IPS-15b (cell line): ENCODE data around the gene FSTL4.

Experiments
- H3K27me3 ChIP-seq: one replicate; pipeline ENCODE4 v1.6.1; 2013; ENCODE audit warnings: low read length; ENCODE audit not compliant: control insufficient read depth, insufficient read depth
- H3K36me3 ChIP-seq: one replicate; pipeline ENCODE4 v1.6.1; 2013; ENCODE audit warnings: low read length; ENCODE audit not compliant: control insufficient read depth, insufficient read depth
- H3K4me1 ChIP-seq: one replicate; pipeline ENCODE4 v1.6.1; 2013; ENCODE audit warnings: mild to moderate bottlenecking, low read length; ENCODE audit not compliant: control insufficient read depth, insufficient read depth
- H3K4me3 ChIP-seq: one replicate; pipeline ENCODE4 v1.5.1; 2013; ENCODE audit warnings: low read depth, low read length
- H3K9ac ChIP-seq: one replicate; pipeline ENCODE4 v1.6.1; 2013; ENCODE audit warnings: low read depth, mild to moderate bottlenecking, low read length
- H3K9me3 ChIP-seq: one replicate; pipeline ENCODE4 v1.6.1; 2013; ENCODE audit warnings: mild to moderate bottlenecking, low read length; ENCODE audit not compliant: control insufficient read depth, insufficient read depth

Gene FSTL4

GRCh38 chr5:133262690-133263089, 349.7 kb downstream of the FSTL4 start:
- no peaks in the 10 kb centered on the region for H3K27me3 ChIP-seq
- no peaks in the 10 kb centered on the region for H3K4me1 ChIP-seq
- no peaks in the 10 kb centered on the region for H3K36me3 ChIP-seq

GRCh38 chr5:133261993-133262392, 350.3 kb downstream of the FSTL4 start:
- Histone ChIP-seq H3K36me3 (no peaks in the 10 kb centered on the region), H3K9ac (no peak overlapping the region), H3K4me1 (no peaks in the 10 kb centered on the region), H3K4me3 (no peak overlapping the region), H3K9me3 (no peaks in the 10 kb centered on the region), H3K27me3 (no peaks in the 10 kb centered on the region)

More at GRCh38 chr5:133262690-133263089, 349.7 kb downstream of the FSTL4 start:
- H3K9me3 ChIP-seq, result no peaks in the 10 kb centered on the region
- H3K9ac ChIP-seq, result no peak overlapping the region
- H3K4me3 ChIP-seq, result no peak overlapping the region

DNA sequence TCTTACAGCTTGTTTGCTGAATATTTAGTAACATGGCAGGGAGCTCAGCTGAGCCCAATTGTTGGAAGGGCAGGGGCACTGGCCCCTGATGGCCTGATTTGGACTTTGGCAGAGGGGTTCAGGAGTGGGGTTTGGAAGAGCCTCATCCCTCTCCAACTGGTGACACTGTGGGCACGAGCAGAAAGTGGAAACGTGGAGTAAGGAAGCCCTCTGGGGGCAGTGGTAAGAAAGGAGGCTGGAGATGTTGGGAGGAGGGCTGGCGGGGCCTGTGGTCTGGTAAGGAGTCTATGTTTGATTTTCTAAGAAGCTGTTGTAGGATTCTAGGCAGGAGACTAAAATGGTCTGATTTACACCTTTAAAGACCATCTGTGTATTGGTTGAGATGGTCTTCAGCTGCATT, 351.6 kb downstream of the FSTL4 start:
- H3K4me3 ChIP-seq, result no peak overlapping the region
- no peaks in the 10 kb centered on the region for H3K36me3 ChIP-seq
- no peak overlapping the region for H3K9ac ChIP-seq
- no peaks in the 10 kb centered on the region for H3K27me3 ChIP-seq
- H3K9me3 ChIP-seq, result no peaks in the 10 kb centered on the region
- H3K4me1 ChIP-seq, result no peaks in the 10 kb centered on the region

GRCh38 chr5:133259199-133259997, 352.9 kb downstream of the FSTL4 start:
- Histone ChIP-seq H3K9ac (no peak overlapping the region), H3K9me3 (no peaks in the 10 kb centered on the region), H3K27me3 (no peaks in the 10 kb centered on the region), H3K4me3 (no peak overlapping the region), H3K36me3 (no peaks in the 10 kb centered on the region), H3K4me1 (no peaks in the 10 kb centered on the region)

- Histone ChIP-seq H3K4me1 (no peaks in the 10 kb centered on the region), H3K36me3 (no peaks in the 10 kb centered on the region), H3K4me3 (no peak overlapping the region), H3K27me3 (no peaks in the 10 kb centered on the region), H3K9me3 (no peaks in the 10 kb centered on the region), H3K9ac (no peak overlapping the region)
Measured at GRCh38 chr5:133257977-133258376, 354.4 kb downstream of the FSTL4 start.

DNA sequence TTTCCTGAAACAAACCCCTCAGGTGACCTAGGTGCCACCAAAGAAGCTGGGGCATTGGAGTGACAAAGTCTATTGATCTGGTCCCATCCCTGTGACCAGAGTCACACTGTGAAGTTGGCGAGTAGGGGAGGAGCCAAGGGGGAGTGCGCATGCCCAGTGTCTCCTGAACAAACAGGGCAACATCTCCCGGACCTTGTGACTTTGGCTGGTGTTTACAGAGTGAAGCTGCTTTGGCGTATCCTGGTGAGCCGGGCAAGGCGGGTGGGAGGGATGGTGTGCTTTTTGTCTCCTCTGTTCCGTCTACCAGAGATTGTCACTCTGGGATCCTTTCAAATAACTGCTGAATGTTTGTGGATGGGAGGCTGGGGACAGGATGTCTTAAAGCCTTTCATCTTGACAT, 356.1 kb downstream of the FSTL4 start:
- H3K27me3 ChIP-seq, result no peaks in the 10 kb centered on the region
- H3K4me3 ChIP-seq, result no peak overlapping the region
- no peak overlapping the region for H3K9ac ChIP-seq
- H3K4me1 ChIP-seq, result no peaks in the 10 kb centered on the region
- no peaks in the 10 kb centered on the region for H3K9me3 ChIP-seq
- no peaks in the 10 kb centered on the region for H3K36me3 ChIP-seq

GRCh38 chr5:133254803-133255202, 357.5 kb downstream of the FSTL4 start:
- Histone ChIP-seq H3K36me3 (no peaks in the 10 kb centered on the region), H3K4me3 (no peak overlapping the region), H3K4me1 (no peaks in the 10 kb centered on the region), H3K27me3 (no peaks in the 10 kb centered on the region), H3K9me3 (no peaks in the 10 kb centered on the region), H3K9ac (no peak overlapping the region)

- Histone ChIP-seq H3K36me3 (no peaks in the 10 kb centered on the region), H3K4me3 (no peak overlapping the region), H3K4me1 (no peaks in the 10 kb centered on the region), H3K9ac (no peak overlapping the region), H3K9me3 (no peaks in the 10 kb centered on the region), H3K27me3 (no peaks in the 10 kb centered on the region)
Measured at GRCh38 chr5:133253671-133254070, 358.7 kb downstream of the FSTL4 start.

DNA sequence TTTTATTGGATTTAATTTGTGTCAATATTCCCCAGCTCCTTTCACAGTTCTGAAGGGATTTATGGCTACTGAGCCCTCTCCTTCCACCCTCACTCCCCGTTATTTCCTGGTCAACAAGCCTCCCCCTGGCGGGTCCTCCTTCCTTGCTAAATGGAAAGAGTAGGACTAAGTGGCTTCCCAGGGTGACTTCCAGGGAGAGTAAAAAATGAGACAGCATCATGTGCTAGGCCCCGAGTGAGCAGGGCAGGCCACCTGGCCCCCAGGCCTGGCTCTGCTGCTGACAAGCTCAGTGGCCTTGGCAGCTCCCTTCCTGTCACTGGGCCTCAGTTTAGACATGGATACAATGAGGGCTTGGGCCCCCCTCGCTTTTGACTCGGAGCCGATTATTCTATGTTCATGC, 359.3 kb downstream of the FSTL4 start:
- H3K36me3 ChIP-seq, result no peaks in the 10 kb centered on the region
- H3K9ac ChIP-seq, result no peak overlapping the region
- H3K9me3 ChIP-seq, result no peaks in the 10 kb centered on the region
- H3K27me3 ChIP-seq, result no peaks in the 10 kb centered on the region
- H3K4me1 ChIP-seq, result no peaks in the 10 kb centered on the region
- no peak overlapping the region for H3K4me3 ChIP-seq

DNA sequence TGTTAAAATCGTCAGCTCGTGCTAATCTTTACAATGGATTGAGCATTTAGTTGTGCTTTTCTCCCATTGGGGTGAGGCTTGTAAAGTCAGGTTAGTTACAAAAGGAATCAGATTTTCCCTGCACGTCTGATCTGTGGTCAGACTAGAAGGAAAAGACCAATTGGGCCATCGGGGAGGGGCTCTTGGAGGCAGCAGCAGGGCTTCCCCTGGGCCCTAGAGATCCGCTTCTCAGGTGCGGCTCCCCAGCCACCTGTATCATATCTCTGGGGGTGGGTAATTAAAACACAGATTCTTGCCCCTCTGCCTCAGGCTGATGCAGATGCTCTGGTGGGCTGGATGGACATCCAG, 360.2 kb downstream of the FSTL4 start:
- Histone ChIP-seq H3K27me3 (no peaks in the 10 kb centered on the region), H3K4me1 (no peaks in the 10 kb centered on the region), H3K36me3 (no peaks in the 10 kb centered on the region), H3K9me3 (no peaks in the 10 kb centered on the region), H3K9ac (peak overlapping the region; percentile 66), H3K4me3 (peak overlapping the region; percentile 31)

DNA sequence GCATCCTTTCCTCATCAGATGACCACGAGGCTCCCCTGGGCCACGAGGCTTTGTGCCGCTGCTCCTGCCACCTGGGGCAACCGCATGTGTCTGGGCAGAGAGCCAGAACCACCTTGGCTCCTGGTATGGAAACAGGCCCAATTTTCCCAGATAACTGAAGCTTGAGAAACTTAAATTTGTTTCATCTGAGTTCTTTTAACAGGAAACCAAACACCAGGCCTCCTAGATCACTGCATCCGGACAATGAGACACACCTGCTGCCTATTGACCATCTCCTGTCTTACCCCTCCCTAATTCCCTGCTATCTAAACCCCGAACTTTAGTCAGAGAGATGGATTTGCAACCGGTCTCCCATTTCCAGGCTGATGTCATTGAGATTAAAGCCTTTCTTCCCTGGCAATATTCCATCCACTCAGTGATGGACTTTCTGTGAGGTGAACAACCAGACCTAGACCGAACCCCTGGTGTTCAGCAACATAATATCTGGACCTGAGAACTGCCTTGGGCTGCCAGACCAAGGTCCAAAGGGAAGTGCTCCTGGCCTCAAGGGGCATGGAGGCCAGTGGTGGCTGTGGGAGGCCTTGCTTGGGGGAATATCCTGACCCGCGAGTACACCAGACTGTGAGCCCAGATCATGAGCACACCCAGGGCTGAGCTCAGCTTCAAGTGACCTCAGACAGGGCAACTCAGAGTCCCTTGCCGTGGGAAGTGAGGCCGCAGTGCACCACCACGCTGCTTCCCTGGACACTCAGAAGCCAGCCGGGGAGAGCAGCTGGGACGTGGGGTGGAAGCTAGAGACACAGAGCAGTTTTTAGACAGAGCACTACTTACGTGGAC, 360.8 kb downstream of the FSTL4 start:
- H3K9ac ChIP-seq, result peak overlapping the region; percentile 66
- no peaks in the 10 kb centered on the region for H3K9me3 ChIP-seq
- peak overlapping the region; percentile 31 for H3K4me3 ChIP-seq
- no peaks in the 10 kb centered on the region for H3K27me3 ChIP-seq
- H3K4me1 ChIP-seq, result no peaks in the 10 kb centered on the region
- H3K36me3 ChIP-seq, result no peaks in the 10 kb centered on the region

GRCh38 chr5:133250527-133250926, 361.8 kb downstream of the FSTL4 start:
- no peaks in the 10 kb centered on the region for H3K9me3 ChIP-seq
- no peak overlapping the region for H3K9ac ChIP-seq
- H3K4me3 ChIP-seq, result no peak overlapping the region
- H3K27me3 ChIP-seq, result no peaks in the 10 kb centered on the region
- H3K36me3 ChIP-seq, result no peaks in the 10 kb centered on the region
- no peaks in the 10 kb centered on the region for H3K4me1 ChIP-seq
